Lower lobe of right lung (tissue), 2 donors: ENCODE results near the gene TRIM59. TPM values are rescaled to one million over a fixed set of nuclear protein-coding genes. Genes with fewer than 3 reads are reported as not detected.

Source experiments
- ATAC-seq, 2 donors: fragments of 200-7000 bp; cut with Tn5 transposase; one replicate each; pipeline ENCODE4 v1.9.1; 2020 to 2022; ENCODE audit warnings: mild to moderate bottlenecking in 2 of 2, moderate library complexity in 2 of 2
- DNase-seq: peaks from one replicate; pipeline ENCODE4 v3.0.0-alpha.2; 2020
- H3K27ac ChIP-seq: fragments of 200-600 bp; one replicate; pipeline ENCODE4 v1.8.0; 2022
- H3K27me3 ChIP-seq: fragments of 200-600 bp; one replicate; pipeline ENCODE4 v1.8.0; 2022; ENCODE audit warnings: low read depth
- H3K36me3 ChIP-seq: fragments of 200-600 bp; one replicate; pipeline ENCODE4 v1.8.0; 2022; ENCODE audit warnings: mild to moderate bottlenecking
- H3K4me1 ChIP-seq: fragments of 200-600 bp; one replicate; pipeline ENCODE4 v1.8.0; 2022
- H3K4me3 ChIP-seq: fragments of 200-600 bp; one replicate; pipeline ENCODE4 v1.8.0; 2022; ENCODE audit warnings: mild to moderate bottlenecking
- H3K9me3 ChIP-seq: fragments of 200-600 bp; one replicate; pipeline ENCODE4 v1.8.0; 2022
- intact Hi-C: fragments of 100-400 bp; cut with DNase I; formaldehyde crosslinking; loops from one replicate; pipeline ENCODE4 v1.11.0; 2022
- total RNA-seq: library from RNA; stranded (reverse); fragmentation: NEBNext Ultra II Directional; extraction: Animal tissue kit (Norgen Biotek cat#: 25700); gene quantifications from one replicate; pipeline ENCODE4 v1.2.1, GENCODE V29; 2021
- TF ChIP-seq, protein P1 (sequence below): fragments of 200-600 bp; IDR thresholded peaks from one replicate; pipeline ENCODE4 v1.8.0; 2022; ENCODE audit warnings: antibody characterized with exemption, mild to moderate bottlenecking
- donor health status: DM: no; HTN: yes; CAD: no; lungs with severe emphysema.

Gene TRIM59
- total RNA-seq, 1 donor from 2014 or later: 4.4 TPM

DNA sequence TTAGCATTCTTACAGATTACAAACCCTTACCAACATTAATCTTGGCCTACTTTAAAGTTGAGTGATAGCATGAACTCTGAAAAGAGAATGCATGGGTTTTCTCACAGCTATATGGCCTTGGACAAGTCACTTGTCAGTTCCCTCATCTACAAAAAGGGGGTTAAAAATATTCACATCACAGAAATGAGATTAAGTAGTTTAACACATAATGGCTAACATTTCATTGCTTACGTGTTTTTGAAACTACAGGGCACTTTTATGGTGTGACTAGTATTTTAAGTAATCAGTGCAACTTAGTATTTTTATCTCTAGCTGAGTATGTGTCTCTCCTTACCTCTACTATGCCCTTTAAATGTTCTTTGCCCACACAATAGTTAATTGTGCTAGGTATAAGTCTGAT is 13.8 kb downstream of the TRIM59 start:
- H3K27ac ChIP-seq: no peak overlapping the region
- intact Hi-C loops: no loop called here
- H3K27me3 ChIP-seq: no peaks in the 10 kb centered on the region
- H3K9me3 ChIP-seq: no peaks in the 10 kb centered on the region
- H3K4me3 ChIP-seq: no peak overlapping the region
- peaks cover 50% of the 10 kb centered on the region for H3K36me3 ChIP-seq
- ATAC-seq (no peak), DNase-seq (no peak)
- TF ChIP-seq, protein P1, sequence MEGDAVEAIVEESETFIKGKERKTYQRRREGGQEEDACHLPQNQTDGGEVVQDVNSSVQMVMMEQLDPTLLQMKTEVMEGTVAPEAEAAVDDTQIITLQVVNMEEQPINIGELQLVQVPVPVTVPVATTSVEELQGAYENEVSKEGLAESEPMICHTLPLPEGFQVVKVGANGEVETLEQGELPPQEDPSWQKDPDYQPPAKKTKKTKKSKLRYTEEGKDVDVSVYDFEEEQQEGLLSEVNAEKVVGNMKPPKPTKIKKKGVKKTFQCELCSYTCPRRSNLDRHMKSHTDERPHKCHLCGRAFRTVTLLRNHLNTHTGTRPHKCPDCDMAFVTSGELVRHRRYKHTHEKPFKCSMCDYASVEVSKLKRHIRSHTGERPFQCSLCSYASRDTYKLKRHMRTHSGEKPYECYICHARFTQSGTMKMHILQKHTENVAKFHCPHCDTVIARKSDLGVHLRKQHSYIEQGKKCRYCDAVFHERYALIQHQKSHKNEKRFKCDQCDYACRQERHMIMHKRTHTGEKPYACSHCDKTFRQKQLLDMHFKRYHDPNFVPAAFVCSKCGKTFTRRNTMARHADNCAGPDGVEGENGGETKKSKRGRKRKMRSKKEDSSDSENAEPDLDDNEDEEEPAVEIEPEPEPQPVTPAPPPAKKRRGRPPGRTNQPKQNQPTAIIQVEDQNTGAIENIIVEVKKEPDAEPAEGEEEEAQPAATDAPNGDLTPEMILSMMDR: no peak
- H3K4me1 ChIP-seq: no peaks in the 10 kb centered on the region

DNA sequence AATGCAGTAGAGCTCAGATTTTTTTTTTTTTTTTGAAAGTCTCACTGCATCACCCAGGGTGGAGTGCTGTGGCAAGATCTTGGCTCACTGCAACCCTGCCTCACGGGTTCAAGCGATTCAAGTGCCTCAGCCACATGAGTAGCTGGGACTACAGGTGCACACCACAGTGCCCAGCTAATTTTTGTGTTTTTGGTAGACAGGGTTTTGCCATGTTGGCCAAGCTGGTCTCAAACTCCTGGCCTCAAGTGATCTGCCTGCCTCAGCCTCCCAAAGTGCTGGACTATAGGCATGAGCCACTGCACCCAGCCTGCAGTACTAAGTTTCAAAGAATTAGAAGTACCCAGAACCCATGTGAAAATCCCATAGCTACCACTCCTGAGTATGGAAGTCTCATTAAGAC is 14.5 kb downstream of the TRIM59 start:
- no peaks in the 10 kb centered on the region for H3K27me3 ChIP-seq
- no peak overlapping the region for H3K27ac ChIP-seq
- TF ChIP-seq, protein P1: no peak
- peaks cover 56% of the 10 kb centered on the region for H3K36me3 ChIP-seq
- no peak for ATAC-seq
- DNase-seq: no peak
- no peaks in the 10 kb centered on the region for H3K9me3 ChIP-seq
- intact Hi-C loops: no loop called here
- H3K4me1 ChIP-seq: no peaks in the 10 kb centered on the region
- no peak overlapping the region for H3K4me3 ChIP-seq

DNA sequence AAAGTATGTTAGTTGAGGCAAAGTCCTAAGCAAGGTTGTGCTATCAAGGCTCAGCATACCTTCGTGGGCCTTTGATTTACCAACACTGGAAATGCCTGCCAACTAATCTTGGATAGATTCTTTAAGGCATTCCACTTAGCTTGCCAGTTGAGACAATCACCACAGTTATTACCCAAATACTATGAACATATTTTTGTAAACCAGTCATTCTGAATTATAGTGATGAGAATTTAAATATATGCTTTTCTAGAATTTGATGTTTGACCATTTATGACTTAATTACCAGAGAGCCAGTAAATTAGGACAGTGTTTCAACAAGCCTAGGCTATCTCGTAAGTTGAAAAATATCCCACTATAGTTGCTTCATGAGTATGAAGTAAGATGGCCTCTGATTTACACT is 15.5 kb downstream of the TRIM59 start:
- no peak overlapping the region for H3K27ac ChIP-seq
- no peaks in the 10 kb centered on the region for H3K4me1 ChIP-seq
- H3K4me3 ChIP-seq: no peak overlapping the region
- intact Hi-C loops: no loop called here
- TF ChIP-seq, protein P1: no peak
- H3K27me3 ChIP-seq: no peaks in the 10 kb centered on the region
- no peaks in the 10 kb centered on the region for H3K9me3 ChIP-seq
- DNase-seq (no peak), ATAC-seq (no peak)
- H3K36me3 ChIP-seq: peaks cover 67% of the 10 kb centered on the region

DNA sequence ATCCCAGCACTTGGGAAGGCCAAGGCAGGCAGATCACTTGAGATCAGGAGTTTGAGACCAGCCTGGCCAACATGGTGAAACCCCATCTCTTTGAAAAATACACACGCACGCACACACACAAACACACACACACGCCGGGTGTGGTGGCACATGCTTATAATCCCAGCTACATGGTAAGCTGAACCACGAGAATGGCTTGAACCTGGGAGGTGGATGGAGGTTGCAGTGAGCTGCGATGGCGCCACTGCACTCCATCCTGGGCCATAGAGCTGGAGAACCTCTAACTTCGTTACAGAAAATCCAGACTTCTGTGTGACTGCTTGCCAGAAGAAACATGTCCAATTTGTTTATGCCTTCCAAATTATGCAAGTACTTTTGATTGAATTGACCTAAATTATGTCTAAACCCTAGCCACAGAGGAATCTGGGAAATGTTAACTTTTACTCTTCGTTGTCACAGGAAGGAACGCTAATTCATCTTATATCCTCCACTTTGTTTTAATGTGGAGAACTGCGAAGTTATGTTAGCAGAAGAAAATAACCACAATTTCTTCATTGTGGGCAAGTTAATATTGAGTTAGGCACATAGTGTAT is 21.7 kb downstream of the TRIM59 start:
- no peaks in the 10 kb centered on the region for H3K9me3 ChIP-seq
- H3K27me3 ChIP-seq: no peaks in the 10 kb centered on the region
- no peak for DNase-seq
- H3K36me3 ChIP-seq: peaks cover 97% of the 10 kb centered on the region
- intact Hi-C loops: no loop called here
- no peaks in the 10 kb centered on the region for H3K4me1 ChIP-seq
- ATAC-seq: no peak
- no peak overlapping the region for H3K27ac ChIP-seq
- TF ChIP-seq, protein P1: no peak
- H3K4me3 ChIP-seq: no peak overlapping the region

DNA sequence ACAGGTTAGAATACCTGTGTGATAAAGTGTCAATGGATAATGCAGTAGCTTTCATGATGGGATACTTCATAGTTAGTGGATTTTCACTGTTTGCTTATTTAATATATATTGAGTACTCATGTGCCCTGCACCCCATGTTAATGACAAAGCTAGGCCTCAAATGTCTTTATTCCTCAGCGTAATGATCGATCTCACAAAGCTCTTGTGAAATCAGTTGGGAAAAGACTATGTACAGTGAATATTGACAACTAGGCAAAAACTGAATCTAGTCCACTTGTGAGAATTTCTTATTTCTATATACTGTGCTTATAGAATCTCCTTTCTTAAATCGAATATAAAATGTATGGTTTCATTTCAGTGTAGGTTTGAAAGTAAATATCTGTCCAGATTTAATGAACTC is 32.3 kb downstream of the TRIM59 start:
- Histone ChIP-seq H3K4me3 (no peak overlapping the region), H3K36me3 (peaks cover 85% of the 10 kb centered on the region)

More for the DNA sequence above, 32.3 kb downstream of the TRIM59 start:
- ATAC-seq: no peak
- H3K27me3 ChIP-seq: no peaks in the 10 kb centered on the region
- no peaks in the 10 kb centered on the region for H3K9me3 ChIP-seq
- H3K4me1 ChIP-seq: no peaks in the 10 kb centered on the region
- TF ChIP-seq, protein P1: no peak
- DNase-seq: no peak
- intact Hi-C loops: no loop called here
- H3K27ac ChIP-seq: no peak overlapping the region
